ENCODE measurements around the gene ZBTB8A. TPM values are rescaled to one million over a fixed set of nuclear protein-coding genes. Genes with fewer than 3 reads are reported as not detected.

The ZBTB8A gene
- total RNA-seq, 3 donors from 2014 or later: 4.9 to 7.9 (median 5.1) TPM

GRCh38 chr1:32652244-32652962 lies 113.2 kb downstream of the ZBTB8A start:
- peaks cover 10% of the 10 kb centered on the region for H3K36me3 ChIP-seq (ENCODE audit: low read depth)
- no peaks in the 10 kb centered on the region for H3K9me3 ChIP-seq
- H3K4me3 ChIP-seq: no peak overlapping the region
- no peak for DNase-seq
- no peak for TF ChIP-seq CTCF (IDR thresholded peaks at IDR 0.05)
- intact Hi-C loops (cut with DNase I, micrococcal nuclease): no loop called here
- no peak for ATAC-seq
- H3K4me1 ChIP-seq (ENCODE audit: low read depth): peaks cover 39% of the 10 kb centered on the region

Other genes with a start within 250 kb of the ZBTB8A start
- gene HDAC1, start 247.3 kb upstream of the ZBTB8A start, total RNA-seq: 100 to 1,000 TPM; 143 to 208 (median 203) TPM
- 100 to 1,000 TPM in 2 of 3 donors, 10 to 100 TPM in 1; 37.0 to 149 (median 140) TPM for gene MARCKSL1, start 203.2 kb upstream of the ZBTB8A start, total RNA-seq
- gene FAM229A, start 176.9 kb upstream of the ZBTB8A start, total RNA-seq: 10 to 100 TPM in 1 of 3 donors, 1 to 10 TPM in 2; 8.5 to 12.9 (median 9.2) TPM
- 1 to 10 TPM; 1.8 to 3.6 (median 2.3) TPM for gene TSSK3, start 176.9 kb upstream of the ZBTB8A start, total RNA-seq
- gene BSDC1, start 145.0 kb upstream of the ZBTB8A start, total RNA-seq: 10 to 100 TPM; 72.1 to 89.9 (median 73.1) TPM
- gene ZBTB8B, start 74.4 kb upstream of the ZBTB8A start, total RNA-seq: under 1 TPM in 1 of 3 donors, not detected in 2; 0.03 TPM
- gene ZBTB8OS, start 111.1 kb downstream of the ZBTB8A start, total RNA-seq: 10 to 100 TPM; 40.4 to 45.4 (median 40.9) TPM
- 100 to 1,000 TPM; 120 to 156 (median 136) TPM for gene RBBP4, start 111.8 kb downstream of the ZBTB8A start, total RNA-seq
- 10 to 100 TPM; 14.3 to 19.2 (median 14.6) TPM for gene SYNC, start 163.3 kb downstream of the ZBTB8A start, total RNA-seq

Measured in mucosa of descending colon (tissue), 3 donors.